ENCODE data around the gene SIRPG. TPM values are rescaled to one million over a fixed set of nuclear protein-coding genes. Genes with fewer than 3 reads are reported as not detected.

The SIRPG gene
- total RNA-seq, 1 experiment from 2014 or later = 2.1 TPM

GRCh38 chr20:1600736-1601135 lies 56.8 kb downstream of the SIRPG start:
- BruUV-seq (replicated peaks) = no TSS peak
- POLR2A ChIA-PET (ENCODE audit: unreplicated experiment) = no interaction called here
- TF ChIP-seq CTCF (conservative IDR thresholded peaks at IDR 0.05) (no peak), EZH2 (IDR thresholded peaks at IDR 0.05; ENCODE audit: low read depth) (no peak)

DNA sequence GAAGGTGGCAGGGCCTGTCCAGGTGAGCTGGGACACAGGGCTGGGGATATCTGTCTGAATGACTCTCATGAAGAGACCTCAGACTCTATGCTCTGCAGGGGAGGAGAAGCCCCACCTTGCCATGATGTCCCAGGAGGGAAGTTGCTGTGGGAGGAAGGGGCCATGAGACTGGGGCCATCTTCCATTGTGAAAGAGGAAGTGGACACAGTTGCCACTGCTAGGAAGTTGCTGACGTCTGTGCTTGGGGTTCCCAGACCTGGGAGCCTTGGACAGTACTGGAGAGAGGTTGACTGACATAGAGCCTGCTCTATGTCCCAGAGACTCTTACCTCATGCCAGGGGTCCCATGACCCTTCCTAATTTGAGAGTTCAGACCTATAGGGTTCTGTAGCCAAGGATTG lies 62.2 kb downstream of the SIRPG start:
- no peak overlapping the region for H3K4me2 ChIP-seq
- H3F3A ChIP-seq (ENCODE audit: insufficient read depth, low read depth) = no peaks in the 10 kb centered on the region
- ChIA-PET POLR2A (ENCODE audit: unreplicated experiment) (no interaction called here), CTCF (no interaction called here)
- no peak for DNase-seq
- no peaks in the 10 kb centered on the region for H4K20me1 ChIP-seq (ENCODE audit: insufficient read depth)
- H3K79me2 ChIP-seq (ENCODE audit: low read depth) = no peaks in the 10 kb centered on the region
- no TSS peak for BruUV-seq (replicated peaks)
- H3K36me3 ChIP-seq (ENCODE audit: low read depth) = no peaks in the 10 kb centered on the region
- H3K27me3 ChIP-seq (ENCODE audit: insufficient read depth, low read depth) = no peaks in the 10 kb centered on the region
- H3K9me2 ChIP-seq (ENCODE audit: insufficient read depth) = no peaks in the 10 kb centered on the region
- no peak overlapping the region for H2AFZ ChIP-seq
- no peaks in the 10 kb centered on the region for H3K9me3 ChIP-seq (ENCODE audit: insufficient read depth, low read depth)
- intact Hi-C loops (cut with micrococcal nuclease; ENCODE audit: unreplicated experiment) = no loop called here
- TF ChIP-seq CTCF (conservative IDR thresholded peaks at IDR 0.05) (no peak), EZH2 (IDR thresholded peaks at IDR 0.05; ENCODE audit: low read depth) (no peak)
- no peak overlapping the region for H3K4me3 ChIP-seq
- no peaks in the 10 kb centered on the region for H3K4me1 ChIP-seq (replicated peaks; ENCODE audit: insufficient read depth)
- no peak overlapping the region for H3K27ac ChIP-seq

More at GRCh38 chr20:1600736-1601135, 56.8 kb downstream of the SIRPG start:
- Histone ChIP-seq H2AFZ (no peak overlapping the region), H3K4me3 (no peak overlapping the region), H3K27ac (no peak overlapping the region), H3K4me2 (no peak overlapping the region), H3K27me3 (ENCODE audit: insufficient read depth, low read depth) (no peaks in the 10 kb centered on the region), H3K36me3 (ENCODE audit: low read depth) (no peaks in the 10 kb centered on the region), H3K4me1 (replicated peaks; ENCODE audit: insufficient read depth) (no peaks in the 10 kb centered on the region), H3F3A (ENCODE audit: insufficient read depth, low read depth) (no peaks in the 10 kb centered on the region), H4K20me1 (ENCODE audit: insufficient read depth) (no peaks in the 10 kb centered on the region), H3K79me2 (ENCODE audit: low read depth) (no peaks in the 10 kb centered on the region), H3K9me2 (ENCODE audit: insufficient read depth) (no peaks in the 10 kb centered on the region), H3K9me3 (ENCODE audit: insufficient read depth, low read depth) (no peaks in the 10 kb centered on the region)
- intact Hi-C loops (cut with micrococcal nuclease; ENCODE audit: unreplicated experiment) = no loop called here
- CTCF ChIA-PET = no interaction called here
- DNase-seq = no peak

GRCh38 chr20:1588533-1589460 lies 68.8 kb downstream of the SIRPG start:
- Histone ChIP-seq H4K20me1 (ENCODE audit: insufficient read depth) (no peaks in the 10 kb centered on the region), H2AFZ (no peak overlapping the region), H3K9me3 (ENCODE audit: insufficient read depth, low read depth) (no peaks in the 10 kb centered on the region), H3K27me3 (ENCODE audit: insufficient read depth, low read depth) (no peaks in the 10 kb centered on the region), H3K4me1 (replicated peaks; ENCODE audit: insufficient read depth) (no peaks in the 10 kb centered on the region), H3K4me2 (no peak overlapping the region), H3K9me2 (ENCODE audit: insufficient read depth) (no peaks in the 10 kb centered on the region), H3K27ac (no peak overlapping the region), H3K4me3 (no peak overlapping the region), H3F3A (ENCODE audit: insufficient read depth, low read depth) (no peaks in the 10 kb centered on the region), H3K79me2 (ENCODE audit: low read depth) (no peaks in the 10 kb centered on the region), H3K36me3 (ENCODE audit: low read depth) (no peaks in the 10 kb centered on the region)
- no peak for DNase-seq
- CTCF ChIA-PET = no interaction called here
- TF ChIP-seq CTCF (conservative IDR thresholded peaks at IDR 0.05) (no peak), EZH2 (IDR thresholded peaks at IDR 0.05; ENCODE audit: low read depth) (no peak)
- BruUV-seq (replicated peaks) = no TSS peak
- intact Hi-C loops (cut with micrococcal nuclease; ENCODE audit: unreplicated experiment) = no loop called here
- POLR2A ChIA-PET (ENCODE audit: unreplicated experiment) = no interaction called here

All from PC-9 (cell line).